HG02610 (cell line): ENCODE measurements around the gene EPHB3.

Experiments used
- ATAC-seq: cut with Tn5 transposase; IDR thresholded peaks from one replicate; pipeline ENCODE4 v1.9.1; 2021; ENCODE audit warnings: mild to moderate bottlenecking, moderate library complexity; ENCODE audit not compliant: unreplicated experiment

The EPHB3 gene

DNA sequence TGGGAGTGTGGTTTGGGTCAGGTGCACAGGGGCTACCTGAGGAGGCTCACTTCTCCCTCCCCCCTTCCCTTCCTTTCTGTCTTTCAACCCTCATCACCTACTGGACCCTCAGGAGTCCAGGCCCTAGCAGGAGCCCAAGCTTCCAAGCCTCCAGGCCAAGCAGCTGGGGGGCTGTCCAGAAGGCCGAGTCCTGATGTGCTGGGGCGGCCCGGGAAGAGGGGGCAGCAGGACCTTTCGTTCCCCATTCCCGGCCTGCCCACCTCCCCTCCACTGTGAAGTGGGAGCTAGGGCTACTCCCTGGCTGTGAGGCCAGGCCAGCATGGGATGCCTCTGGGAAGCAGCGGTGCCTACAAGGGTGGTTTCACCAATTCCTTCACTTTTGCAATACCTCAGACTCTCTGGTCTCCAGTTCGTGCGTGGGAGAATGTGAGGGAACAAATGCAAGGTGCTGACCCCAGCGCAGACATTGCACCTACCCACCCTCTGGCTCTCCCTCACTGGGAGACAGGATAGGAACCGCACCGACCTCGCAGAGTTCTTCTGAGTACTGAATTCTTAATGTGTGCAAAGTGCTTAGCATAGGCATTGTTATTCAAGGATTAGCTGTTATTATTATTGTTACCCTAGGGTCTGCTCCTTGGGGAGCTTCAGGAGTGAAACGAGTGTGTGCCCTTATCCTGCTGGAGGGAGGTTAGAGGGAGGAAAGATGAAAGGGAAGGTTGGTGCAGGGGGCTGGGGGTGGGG is 2.5 kb downstream of the EPHB3 start:
- ATAC-seq, result no peak

DNA sequence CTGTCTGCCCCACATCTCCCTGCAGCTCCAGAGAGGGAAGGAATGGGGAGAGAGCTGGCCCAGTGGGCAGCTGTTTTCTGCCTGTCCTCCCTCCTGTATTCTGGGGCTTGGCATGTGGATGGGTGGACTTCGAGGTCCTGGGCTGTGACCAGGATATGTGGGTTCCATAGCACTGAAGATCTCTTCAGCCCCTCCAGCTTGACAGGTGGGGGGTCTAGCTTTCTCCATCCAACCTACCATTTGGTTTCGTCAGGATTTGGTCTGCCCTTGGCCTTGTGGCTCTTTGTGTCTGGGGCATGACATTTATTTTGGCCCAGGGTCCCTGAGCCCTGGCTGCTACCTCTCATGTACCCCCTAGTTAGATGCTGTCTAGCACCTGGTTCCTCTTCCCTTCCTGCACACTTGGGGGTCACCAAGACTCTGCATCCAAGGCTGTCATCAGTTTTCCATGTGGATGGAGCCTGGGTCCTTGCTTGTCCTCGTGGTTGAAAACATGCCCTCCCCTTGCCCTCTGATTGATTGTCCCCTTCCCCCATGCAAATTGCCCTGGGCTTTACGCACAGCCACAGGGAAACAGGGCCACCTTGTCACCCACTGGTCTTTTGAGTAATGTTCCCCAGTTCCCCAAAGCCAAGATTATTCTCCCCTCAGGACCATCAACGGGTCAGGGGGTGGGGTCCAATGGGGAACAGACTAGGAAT is 3.2 kb downstream of the EPHB3 start:
- no peak for ATAC-seq

DNA sequence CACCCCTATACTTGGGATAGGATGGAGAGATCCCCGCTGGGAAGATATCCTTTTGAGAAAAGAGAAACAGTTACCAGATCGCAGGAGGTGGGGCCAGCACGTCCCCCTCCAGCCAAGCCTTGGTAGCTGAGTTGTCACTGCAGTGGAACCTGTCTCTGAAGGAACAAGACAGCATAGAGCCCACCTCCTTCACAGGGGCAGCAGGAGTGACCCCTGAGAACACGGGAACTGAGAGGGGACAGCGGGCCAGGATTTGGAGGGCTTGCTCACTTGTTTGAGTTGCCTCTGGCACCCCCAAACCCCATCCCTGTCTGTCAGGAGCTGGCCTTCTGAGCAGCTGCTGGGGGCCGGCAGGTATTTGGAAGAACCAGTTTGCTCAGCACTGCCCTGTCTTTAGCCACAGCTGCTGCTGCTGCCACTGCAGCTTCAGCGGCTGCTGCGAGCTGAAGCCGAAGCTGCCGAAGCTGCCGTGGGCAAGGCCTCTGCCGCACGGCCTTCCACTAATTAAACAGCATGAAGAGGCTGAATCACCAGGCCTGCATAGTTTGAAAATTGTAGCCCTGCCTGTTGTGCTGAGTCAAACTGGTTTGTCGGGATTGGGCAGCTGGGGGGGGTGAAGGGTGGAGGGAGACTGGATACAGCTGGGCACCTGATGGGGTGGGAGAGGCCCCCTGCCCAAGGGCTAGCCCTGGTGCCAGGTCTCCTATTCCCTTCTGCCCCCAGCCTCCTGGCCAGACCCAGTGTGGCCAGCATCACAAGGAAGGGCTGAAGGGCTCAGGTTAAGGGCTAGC is 4.0 kb downstream of the EPHB3 start:
- ATAC-seq, result no peak

GRCh38 chr3:184566441-184567414 is 5.1 kb downstream of the EPHB3 start:
- no peak for ATAC-seq

- no peak for ATAC-seq
These were observed 6.5 kb downstream of the EPHB3 start for GRCh38 chr3:184567946-184568559.

- no peak for ATAC-seq
These were observed 7.0 kb downstream of the EPHB3 start for GRCh38 chr3:184568560-184568923.

GRCh38 chr3:184568924-184569829 is 7.6 kb downstream of the EPHB3 start:
- no peak for ATAC-seq

DNA sequence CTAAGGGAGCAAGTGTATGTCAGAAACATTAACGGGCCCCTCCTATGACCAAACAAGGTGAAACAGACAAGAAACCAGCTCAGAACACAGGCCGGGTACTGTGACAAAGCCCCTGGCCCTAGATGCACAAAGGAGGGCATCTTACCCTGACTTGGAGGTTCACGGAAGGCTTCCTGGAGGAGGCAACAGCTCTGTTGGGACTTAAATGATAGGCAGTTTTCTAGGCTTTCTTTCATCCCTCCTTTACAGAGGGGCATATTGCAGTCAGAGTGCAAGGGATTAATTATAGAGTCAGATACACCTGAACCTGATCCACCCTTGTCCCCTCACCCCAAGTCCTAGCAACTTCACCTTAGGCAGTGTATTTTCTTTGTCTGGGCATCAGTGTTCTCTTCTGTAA is 8.4 kb downstream of the EPHB3 start:
- ATAC-seq, result no peak

DNA sequence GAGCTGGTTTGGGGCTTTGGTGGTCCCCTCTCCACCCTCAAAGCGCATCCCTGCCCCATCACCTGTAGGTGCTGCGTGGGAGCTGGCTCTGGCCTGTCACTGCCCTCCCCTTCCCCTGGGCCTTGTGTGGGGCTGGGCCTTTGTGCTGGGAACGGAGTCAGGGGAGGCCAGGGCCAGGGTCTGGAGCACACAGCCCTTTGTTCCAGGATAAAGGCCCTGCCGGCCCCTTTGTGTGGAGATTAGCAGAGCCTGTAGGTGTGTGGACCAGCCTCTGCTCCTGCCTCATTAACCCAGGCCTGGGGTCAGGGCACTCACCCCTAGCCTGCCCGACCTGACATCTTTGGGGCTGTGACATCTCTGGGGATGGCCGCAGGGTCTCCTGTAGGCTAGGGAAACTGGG is 8.9 kb downstream of the EPHB3 start:
- ATAC-seq, result no peak

DNA sequence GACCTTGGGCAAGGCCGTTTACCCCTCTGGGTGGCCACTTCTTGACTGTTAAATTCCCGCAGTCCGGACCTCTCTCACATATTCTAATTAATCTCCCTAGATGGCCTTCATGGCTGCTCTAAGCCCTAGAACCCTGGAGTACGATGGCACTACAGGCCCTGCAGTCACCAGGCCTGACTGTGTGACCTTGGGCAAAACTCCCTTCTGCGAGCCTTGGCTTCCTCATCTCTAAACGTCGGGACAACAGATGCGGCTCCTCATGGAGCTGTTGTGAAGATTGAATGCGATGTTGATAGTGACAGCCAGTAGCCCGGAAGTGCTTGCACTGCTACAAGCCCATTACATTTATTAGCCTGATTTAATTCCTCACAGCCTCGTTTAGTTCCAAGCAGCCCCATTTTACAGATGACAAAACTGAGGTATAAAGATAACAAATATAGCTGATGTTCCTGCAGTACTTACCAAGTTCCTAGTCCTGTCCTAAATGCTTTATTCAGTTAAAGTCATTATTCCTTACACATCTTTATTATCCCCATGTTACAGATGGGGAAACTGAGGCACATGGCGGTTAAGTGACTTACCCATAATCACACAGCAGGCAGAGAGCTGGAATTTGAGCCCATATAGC is 10.3 kb downstream of the EPHB3 start:
- no peak for ATAC-seq

DNA sequence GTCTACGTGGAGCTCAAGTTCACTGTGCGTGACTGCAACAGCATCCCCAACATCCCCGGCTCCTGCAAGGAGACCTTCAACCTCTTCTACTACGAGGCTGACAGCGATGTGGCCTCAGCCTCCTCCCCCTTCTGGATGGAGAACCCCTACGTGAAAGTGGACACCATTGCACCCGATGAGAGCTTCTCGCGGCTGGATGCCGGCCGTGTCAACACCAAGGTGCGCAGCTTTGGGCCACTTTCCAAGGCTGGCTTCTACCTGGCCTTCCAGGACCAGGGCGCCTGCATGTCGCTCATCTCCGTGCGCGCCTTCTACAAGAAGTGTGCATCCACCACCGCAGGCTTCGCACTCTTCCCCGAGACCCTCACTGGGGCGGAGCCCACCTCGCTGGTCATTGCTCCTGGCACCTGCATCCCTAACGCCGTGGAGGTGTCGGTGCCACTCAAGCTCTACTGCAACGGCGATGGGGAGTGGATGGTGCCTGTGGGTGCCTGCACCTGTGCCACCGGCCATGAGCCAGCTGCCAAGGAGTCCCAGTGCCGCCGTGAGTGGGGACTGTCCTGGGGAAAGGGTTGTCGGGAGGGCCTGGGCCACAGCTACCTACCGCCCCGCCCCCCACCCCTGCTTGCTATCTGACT is 11.2 kb downstream of the EPHB3 start:
- ATAC-seq, result no peak

GRCh38 chr3:184574515-184575417 is 13.2 kb downstream of the EPHB3 start:
- no peak for ATAC-seq

- ATAC-seq, result no peak
These were observed 14.1 kb downstream of the EPHB3 start for GRCh38 chr3:184575701-184576100.

DNA sequence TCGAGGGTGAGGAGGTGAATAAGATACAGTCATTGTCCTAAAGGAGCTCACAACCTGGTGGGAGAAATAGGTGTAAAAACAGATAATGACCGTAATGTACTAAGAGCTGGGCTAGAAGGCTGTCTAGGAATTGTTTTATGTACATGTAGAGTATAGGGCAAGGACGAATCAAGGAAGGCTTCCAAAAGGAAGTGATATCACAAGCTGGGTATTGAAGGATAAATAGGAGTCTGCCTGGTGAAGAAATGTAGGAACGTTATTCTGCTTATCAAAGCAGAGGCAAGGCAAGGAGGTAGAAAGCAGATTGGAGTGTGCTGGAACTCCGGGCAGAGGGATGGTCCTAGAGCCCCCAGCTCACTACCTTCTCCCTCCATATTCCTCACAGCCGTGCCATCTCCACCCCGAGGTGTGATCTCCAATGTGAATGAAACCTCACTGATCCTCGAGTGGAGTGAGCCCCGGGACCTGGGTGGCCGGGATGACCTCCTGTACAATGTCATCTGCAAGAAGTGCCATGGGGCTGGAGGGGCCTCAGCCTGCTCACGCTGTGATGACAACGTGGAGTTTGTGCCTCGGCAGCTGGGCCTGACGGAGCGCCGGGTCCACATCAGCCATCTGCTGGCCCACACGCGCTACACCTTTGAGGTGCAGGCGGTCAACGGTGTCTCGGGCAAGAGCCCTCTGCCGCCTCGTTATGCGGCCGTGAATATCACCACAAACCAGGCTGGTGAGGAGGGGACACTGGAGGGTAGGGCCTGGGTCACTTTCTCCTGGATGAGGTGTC is 15.1 kb downstream of the EPHB3 start:
- no peak for ATAC-seq

DNA sequence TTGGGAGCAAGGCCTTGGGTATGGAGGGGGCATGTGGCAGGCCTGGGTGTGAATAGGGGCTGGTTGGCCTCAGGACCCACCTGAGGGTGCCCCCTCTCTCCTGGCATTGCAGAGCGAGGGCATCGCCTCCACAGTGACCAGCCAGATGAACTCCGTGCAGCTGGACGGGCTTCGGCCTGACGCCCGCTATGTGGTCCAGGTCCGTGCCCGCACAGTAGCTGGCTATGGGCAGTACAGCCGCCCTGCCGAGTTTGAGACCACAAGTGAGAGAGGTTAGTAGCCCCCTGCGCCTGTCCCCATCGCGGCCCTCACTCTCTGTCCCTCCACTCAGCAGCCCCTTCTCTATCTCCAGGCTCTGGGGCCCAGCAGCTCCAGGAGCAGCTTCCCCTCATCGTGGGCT is 16.0 kb downstream of the EPHB3 start:
- no peak for ATAC-seq

DNA sequence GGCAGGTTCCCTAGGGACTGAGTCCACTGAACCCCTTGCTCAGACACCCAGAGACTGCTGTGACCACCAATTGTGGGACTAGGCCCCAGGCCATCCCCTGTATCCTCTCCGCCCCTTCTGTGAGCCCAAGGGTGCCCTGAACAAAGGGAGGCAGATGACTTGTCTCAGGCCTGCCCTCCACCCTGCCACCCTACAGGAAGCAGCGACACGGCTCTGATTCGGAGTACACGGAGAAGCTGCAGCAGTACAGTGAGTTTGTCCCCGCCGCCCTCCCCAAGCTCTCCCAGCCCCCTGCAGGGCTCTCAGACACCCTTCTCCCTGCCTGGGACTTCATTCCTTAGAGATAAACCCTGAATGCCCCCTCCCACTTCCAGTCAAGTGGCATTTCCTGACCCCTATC is 16.6 kb downstream of the EPHB3 start:
- ATAC-seq, result no peak

GRCh38 chr3:184578822-184579221 is 17.2 kb downstream of the EPHB3 start:
- ATAC-seq, result no peak
